Measurements from ENCODE around the gene AMOTL2. TPM values are rescaled to one million over a fixed set of nuclear protein-coding genes. Genes with fewer than 3 reads are reported as not detected.

Gene AMOTL2
- polyA plus RNA-seq, 1 of the 3 experiments (the other 2 are of a cell fraction): 185 TPM

DNA sequence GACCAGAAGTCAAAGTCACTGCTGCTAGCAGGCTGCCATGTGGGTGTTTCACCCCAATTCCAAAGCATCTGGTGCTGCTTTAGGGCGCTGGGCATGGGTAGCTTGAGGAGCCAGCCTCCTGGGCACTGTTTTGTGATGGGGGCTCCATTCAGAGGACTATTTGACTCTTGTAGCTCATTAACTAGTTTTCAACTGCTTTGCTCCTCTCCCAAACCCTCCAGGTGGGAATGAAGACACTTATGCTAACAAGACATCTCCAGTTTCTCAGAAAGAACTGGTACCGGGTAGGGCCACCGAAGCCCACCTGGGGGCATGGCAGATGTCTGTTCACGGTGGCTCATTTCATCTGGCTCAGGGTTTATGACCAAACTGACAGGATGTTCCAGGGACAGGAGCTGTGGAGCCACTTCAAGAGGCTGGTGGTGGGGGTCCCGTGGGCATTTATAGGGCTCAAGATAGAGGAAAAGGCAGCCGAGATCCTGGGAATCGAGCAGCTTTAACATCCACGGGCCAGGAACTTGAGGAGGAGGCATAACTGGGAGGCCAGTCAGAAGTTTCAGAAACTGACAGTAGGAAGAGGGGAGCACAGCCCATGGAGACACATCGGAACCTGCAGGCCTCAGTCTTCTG is 17.7 kb downstream of the AMOTL2 start:
- H3K36me3 ChIP-seq (replicated peaks in 1 of 2; ENCODE audit: control insufficient read depth in 1 of 2, insufficient read depth in 2 of 2, low read length in 1 of 2): peaks cover 65 to 67% of the 10 kb centered on the region in 2 experiments
- ChIA-PET POLR2A (no interaction called here), CTCF (interaction anchor here (0.7 to 1.9 kb wide), 4 partner anchors 18 to 128 kb away, joined by 3 to 6 read pairs (median 4); no protein-coding TSS in a partner anchor)
- H3K79me2 ChIP-seq (ENCODE audit: insufficient read depth): peaks cover 40% of the 10 kb centered on the region
- no peaks in the 10 kb centered on the region for H3K9me2 ChIP-seq
- H2AFZ ChIP-seq (ENCODE audit: low read depth): no peak overlapping the region
- DNase-seq: no peak
- H3K4me3 ChIP-seq (ENCODE audit: low read depth in 2 of 2, low read length in 1 of 2): no peak overlapping the region
- H3K27me3 ChIP-seq (ENCODE audit: insufficient read depth): no peaks in the 10 kb centered on the region
- 89% methylated on average over 9 of the region's 9 CpGs for WGBS (ENCODE audit: low lambda C conversion rate)
- peak overlapping the region; percentile 89 to 99 for H3K27ac ChIP-seq (ENCODE audit: low read depth in 2 of 2, low read length in 1 of 2)
- H3F3A ChIP-seq (replicated peaks; ENCODE audit: insufficient read depth): peaks cover 87% of the 10 kb centered on the region
- H3K4me1 ChIP-seq (ENCODE audit: control insufficient read depth in 1 of 2, insufficient read depth in 2 of 2, low read depth in 1 of 2, low read length in 1 of 2): peaks cover 10 to 53% of the 10 kb centered on the region in 2 experiments; a peak in 3 of 4 replicates
- H3K9ac ChIP-seq: peak overlapping the region; percentile 66
- TF ChIP-seq MXI1 (IDR thresholded peaks at IDR 0.05; ENCODE audit: low read depth, low read length) (no peak), GATA2 (CRISPR knock-in tag; IDR thresholded peaks at IDR 0.05) (no peak), CTCF (IDR thresholded peaks at IDR 0.05) (no peak), RXRA (IDR thresholded peaks at IDR 0.05; ENCODE audit: borderline replicate concordance, low read depth) (no peak), REST (IDR thresholded peaks at IDR 0.05; ENCODE audit: low read depth, low read length) (no peak), SIN3A (IDR thresholded peaks at IDR 0.05; ENCODE audit: borderline replicate concordance, low read depth, low read length) (no peak), FOSL2 (IDR thresholded peaks at IDR 0.05; ENCODE audit: borderline replicate concordance, low read depth) (no peak), SMC3 (IDR thresholded peaks at IDR 0.05; ENCODE audit: low read depth, low read length) (no peak), ELF1 (IDR thresholded peaks at IDR 0.05) (no peak), NRF1 (IDR thresholded peaks at IDR 0.05; ENCODE audit: low read depth, low read length) (no peak), RAD21 (IDR thresholded peaks at IDR 0.05; ENCODE audit: low read length) (no peak), FOXJ3 (CRISPR knock-in tag; IDR thresholded peaks at IDR 0.05) (no peak), IRF3 (IDR thresholded peaks at IDR 0.05; ENCODE audit: low read depth, low read length) (no peak), PBX3 (IDR thresholded peaks at IDR 0.05) (no peak), FOXM1 (IDR thresholded peaks at IDR 0.05; ENCODE audit: low read depth) (no peak), CHD2 (IDR thresholded peaks at IDR 0.05; ENCODE audit: low read length, partially characterized antibody) (no peak)
- TF ChIP-seq, protein P1, sequence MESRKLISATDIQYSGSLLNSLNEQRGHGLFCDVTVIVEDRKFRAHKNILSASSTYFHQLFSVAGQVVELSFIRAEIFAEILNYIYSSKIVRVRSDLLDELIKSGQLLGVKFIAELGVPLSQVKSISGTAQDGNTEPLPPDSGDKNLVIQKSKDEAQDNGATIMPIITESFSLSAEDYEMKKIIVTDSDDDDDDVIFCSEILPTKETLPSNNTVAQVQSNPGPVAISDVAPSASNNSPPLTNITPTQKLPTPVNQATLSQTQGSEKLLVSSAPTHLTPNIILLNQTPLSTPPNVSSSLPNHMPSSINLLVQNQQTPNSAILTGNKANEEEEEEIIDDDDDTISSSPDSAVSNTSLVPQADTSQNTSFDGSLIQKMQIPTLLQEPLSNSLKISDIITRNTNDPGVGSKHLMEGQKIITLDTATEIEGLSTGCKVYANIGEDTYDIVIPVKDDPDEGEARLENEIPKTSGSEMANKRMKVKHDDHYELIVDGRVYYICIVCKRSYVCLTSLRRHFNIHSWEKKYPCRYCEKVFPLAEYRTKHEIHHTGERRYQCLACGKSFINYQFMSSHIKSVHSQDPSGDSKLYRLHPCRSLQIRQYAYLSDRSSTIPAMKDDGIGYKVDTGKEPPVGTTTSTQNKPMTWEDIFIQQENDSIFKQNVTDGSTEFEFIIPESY (IDR thresholded peaks at IDR 0.05; ENCODE audit: borderline replicate concordance, low read depth): no peak
- no peaks in the 10 kb centered on the region for H3K9me3 ChIP-seq
- peaks cover 12% of the 10 kb centered on the region for H4K20me1 ChIP-seq (ENCODE audit: insufficient read depth)
- peak overlapping the region; percentile 70 for H3K4me2 ChIP-seq

All from SK-N-SH (cell line).